ENCODE data around the gene AFF1.
A peak's percentile ranks its signal among the peaks of the same experiment; 100 is the strongest.

Gene AFF1

GRCh38 chr4:86924811-86925210 is 10.0 kb upstream of the AFF1 start:
- DNase-seq, result no peak

GRCh38 chr4:86926435-86927086 is 8.2 kb upstream of the AFF1 start:
- no peak for DNase-seq

DNA sequence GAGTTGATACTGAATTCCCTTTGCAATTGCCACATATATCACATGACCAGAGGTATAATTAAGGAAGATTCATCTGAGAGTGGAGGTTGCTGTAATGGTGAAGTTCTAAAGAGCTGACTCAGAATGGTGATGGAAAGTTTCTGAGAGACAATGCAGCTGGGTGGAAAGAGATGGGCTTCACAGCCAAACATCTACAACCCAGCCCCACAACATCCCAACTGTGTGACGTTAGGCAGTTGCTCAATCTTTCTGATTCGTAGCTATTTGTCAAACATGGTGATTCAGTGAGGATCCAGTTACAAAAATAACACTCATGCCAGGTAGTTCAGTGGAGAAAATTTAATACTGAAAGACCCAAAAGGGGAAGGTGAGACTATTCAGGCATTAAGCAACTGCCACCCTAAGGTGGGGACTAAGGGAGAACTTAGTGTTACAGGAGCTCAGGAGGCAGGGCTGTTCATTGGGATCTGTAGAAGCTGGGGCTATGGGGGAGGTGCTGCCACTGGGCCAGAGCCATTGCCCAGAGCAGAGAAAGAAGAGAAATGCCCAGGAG is 6.9 kb upstream of the AFF1 start:
- no peak for DNase-seq

GRCh38 chr4:86928400-86929255 is 6.2 kb upstream of the AFF1 start:
- no peak for DNase-seq

GRCh38 chr4:86934147-86934770 is 552 bp upstream of the AFF1 start:
- no peak for DNase-seq

- DNase-seq, result no peak
These were observed 698 bp downstream of the AFF1 start for GRCh38 chr4:86935566-86935852.

DNA sequence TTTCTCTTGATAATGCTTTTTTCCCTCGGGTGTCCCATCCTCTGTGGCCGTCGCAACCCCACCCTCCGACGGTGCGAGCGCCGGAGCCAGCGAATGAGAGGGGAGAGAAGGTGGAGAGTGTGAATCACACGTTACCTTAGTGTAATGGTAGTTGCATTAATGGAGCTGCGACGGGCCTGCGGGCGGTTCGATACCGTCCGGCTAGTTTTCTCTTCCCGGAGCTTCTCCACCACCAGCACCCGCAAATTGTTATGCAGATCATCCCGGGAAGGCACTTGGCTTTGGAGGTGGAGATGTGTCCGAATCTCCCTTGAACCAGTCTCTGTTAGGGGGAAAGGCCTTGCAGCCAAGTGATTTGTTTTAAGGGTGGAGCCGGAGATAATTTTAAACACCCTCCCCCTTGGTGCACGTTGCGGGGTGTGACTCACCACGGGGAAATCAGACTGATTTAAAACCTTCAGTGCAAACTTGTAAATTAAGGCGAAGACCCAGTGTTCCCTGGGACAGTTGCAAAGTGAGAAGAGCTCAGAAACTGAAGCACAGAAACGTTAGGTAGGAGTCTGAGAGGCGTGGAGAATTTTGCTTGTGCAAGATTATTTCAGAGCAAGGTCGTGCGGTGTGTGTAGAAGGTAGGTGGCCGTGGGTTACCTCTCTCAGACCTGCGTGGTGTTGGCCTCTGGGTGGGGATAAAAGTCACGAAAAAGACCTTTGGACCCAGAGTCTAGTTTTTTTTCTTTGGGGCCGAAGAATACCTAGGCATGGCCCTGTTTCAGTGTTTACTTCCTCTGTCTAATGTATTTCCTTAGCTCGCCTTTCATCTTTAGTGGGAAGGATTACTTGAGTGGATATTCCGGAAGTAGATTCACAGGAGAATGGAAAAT is 1.3 kb downstream of the AFF1 start:
- peak; percentile 65 for DNase-seq

GRCh38 chr4:86938771-86939520 is 4.1 kb downstream of the AFF1 start:
- DNase-seq, result no peak

GRCh38 chr4:86939729-86940575 is 5.1 kb downstream of the AFF1 start:
- no peak for DNase-seq

- DNase-seq, result no peak
These were observed 6.2 kb downstream of the AFF1 start for GRCh38 chr4:86940920-86941460.

- no peak for DNase-seq
These were observed 7.4 kb downstream of the AFF1 start for GRCh38 chr4:86942185-86942666.

- DNase-seq, result no peak
These were observed 10.4 kb downstream of the AFF1 start for GRCh38 chr4:86944964-86945781.

GRCh38 chr4:86946868-86947500 is 12.2 kb downstream of the AFF1 start:
- DNase-seq, result no peak

DNA sequence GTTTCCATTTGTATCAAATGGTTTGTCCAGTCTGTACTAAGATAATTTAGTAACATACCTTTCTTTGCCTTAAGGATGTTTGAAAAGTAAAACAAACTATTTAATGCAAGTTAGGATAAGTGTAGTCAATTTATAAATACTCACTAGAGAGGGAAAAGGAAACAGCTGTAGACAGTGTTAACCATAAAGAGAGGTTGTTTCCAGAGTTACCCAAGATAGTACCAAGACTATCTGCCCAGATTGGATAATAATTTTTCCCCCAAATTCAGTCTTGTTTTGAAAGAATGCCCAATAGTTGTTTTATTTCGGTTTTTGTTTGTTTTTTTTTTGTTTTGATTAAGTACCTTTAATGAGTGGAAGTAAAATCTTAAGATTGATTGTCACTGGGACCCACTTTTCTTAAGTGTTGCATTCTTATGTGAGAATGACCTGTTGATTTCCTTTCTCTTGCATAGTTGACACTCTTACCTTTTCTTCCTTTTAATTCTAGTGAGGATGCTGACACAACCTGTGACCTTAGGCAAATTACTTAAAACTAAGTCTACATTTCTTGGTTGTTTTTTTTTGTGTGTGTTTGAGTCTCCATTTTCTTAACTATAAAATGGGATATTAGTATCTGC is 12.8 kb downstream of the AFF1 start:
- no peak for DNase-seq

DNA sequence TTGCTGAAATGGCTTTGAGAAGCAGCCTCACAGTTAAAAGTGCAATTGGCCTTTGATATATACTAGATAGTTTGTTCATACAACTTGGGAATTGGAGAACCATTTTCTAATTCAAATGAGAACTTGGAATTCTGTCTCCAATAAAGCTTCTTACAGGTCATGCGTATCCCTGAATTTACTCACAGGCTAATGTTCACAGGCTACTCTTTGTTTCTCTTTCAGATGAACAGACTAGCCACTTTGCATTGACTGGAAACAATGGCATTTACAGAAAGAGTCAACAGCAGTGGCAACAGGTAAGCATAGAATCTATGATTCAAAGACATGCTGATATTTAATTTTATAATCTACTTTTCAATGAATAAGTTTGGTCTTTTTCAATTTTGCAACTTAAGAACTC is 13.5 kb downstream of the AFF1 start:
- no peak for DNase-seq

DNA sequence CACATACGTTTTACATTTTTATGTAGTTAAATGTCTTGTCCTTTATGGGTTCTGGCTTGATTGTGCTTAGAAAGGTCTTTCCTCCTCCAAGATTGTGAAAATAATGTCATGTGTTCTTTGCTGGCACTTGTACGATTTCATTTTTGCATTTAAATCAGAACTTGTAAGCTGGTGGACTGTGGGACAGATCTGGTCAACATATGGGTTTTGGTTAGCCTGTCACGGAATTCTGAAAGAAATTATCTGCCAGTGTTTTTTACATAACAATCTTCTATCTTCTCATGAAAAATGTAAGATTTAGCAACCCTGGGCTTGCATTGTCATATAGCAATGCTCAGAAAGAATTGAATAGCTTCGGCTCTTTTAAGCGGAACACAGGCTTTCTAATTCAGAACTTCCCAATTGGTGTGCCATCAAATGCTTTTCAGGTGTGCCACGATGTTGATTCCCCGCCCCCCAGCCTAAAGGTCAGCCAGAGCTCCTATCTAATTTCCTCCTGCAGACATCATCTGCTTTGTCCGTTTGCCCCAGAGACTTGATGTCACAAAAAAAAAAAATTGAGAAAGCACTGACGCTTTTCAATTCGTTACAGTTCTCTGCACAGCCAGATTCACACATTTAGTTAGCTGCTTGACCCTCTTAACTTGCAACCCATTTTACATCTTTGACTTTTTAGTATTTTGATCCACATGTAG is 16.2 kb downstream of the AFF1 start:
- DNase-seq, result no peak

GRCh38 chr4:86955888-86956451 is 21.2 kb downstream of the AFF1 start:
- no peak for DNase-seq

- DNase-seq, result no peak
These were observed 22.4 kb downstream of the AFF1 start for GRCh38 chr4:86957215-86957614.

All from activated CD4-positive, alpha-beta T cell treated with anti-CD3 and anti-CD28 coated beads for 1 hour (primary cell).